ACHN (cell line): ENCODE measurements around the gene SLC25A53.

Experiments used
- DNase-seq: peaks from one replicate; pipeline ENCODE4 v3.0.0-alpha.2; 2015
- in situ Hi-C: cut with HindIII; loops from 2 replicates; pipeline ENCODE4 v1.10.0; 2017; ENCODE audit warnings: low sequenced_read_pairs, low pct_ligation_motif_present, low pct_unique_long_range_greater_than_20kb

The SLC25A53 gene, protein sequence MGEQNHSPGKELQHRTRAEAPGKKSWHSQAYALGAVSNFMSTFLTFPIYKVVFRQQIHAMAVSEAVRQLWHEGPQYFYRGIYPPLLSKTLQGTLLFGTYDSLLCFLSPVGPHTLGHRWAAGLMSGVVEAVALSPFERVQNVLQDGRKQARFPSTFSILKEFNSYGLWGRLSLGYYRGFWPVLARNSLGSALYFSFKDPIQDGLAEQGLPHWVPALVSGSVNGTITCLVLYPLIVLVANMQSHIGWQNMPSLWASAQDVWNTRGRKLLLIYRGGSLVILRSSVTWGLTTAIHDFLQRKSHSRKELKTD

GRCh38 chrX:104156630-104157529, at the start of gene SLC25A53:
Gene SLC25A53, minus strand, starts transcription at chrX:104157009. Its CDS starts 51,752 bp downstream, at chrX:104105257.
- in situ Hi-C loops = no loop called here
- peak; percentile 63 for DNase-seq

GRCh38 chrX:104205548-104205947, 48.7 kb upstream of the SLC25A53 start:
- no peak for DNase-seq
- in situ Hi-C loops = no loop called here

GRCh38 chrX:104195489-104196084, 38.8 kb upstream of the SLC25A53 start:
- DNase-seq = peak; percentile 30
- in situ Hi-C loops = no loop called here

DNA sequence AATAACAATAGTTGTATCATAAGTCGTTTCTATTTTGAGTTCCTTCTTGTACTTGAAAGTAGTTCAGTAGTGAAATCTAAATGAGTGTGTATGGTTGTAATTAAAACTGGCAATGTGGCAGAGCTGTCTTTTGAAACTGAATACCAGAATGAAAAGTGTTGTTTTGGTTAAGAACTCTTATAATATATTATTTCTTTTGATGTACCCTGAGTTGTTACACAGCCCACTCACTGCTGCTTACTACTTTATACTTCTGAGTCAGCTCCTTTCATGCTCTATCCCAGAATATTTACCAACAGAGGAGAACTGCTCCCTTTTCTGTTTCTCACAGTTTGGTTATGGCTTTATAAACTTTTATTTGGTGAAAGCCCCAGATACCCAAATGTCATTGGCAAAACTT, 38.2 kb upstream of the SLC25A53 start:
- DNase-seq = no peak
- in situ Hi-C loops = no loop called here

DNA sequence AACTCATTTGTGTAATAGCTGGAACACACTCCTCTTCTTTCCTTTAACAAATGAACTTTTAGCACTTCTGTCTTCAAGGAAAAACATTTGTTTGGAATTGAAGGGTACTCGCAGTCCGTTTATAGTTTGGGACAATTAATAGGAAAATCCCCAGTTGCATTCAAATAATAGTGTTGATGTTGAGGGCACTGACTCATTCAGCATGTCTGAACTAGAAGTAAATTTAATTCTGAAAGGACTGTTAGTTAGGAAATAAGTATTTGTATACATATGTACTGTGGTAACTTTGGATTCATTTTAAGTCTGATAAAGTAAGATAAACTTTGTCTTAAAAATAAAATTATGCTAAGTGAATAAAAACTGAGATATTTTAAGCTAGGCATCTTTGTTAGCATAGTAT, 36.7 kb upstream of the SLC25A53 start:
- in situ Hi-C loops = no loop called here
- no peak for DNase-seq

GRCh38 chrX:104189837-104190236, 33.0 kb upstream of the SLC25A53 start:
- in situ Hi-C loops = no loop called here
- peak; percentile 5 for DNase-seq

- no peak for DNase-seq
- in situ Hi-C loops = no loop called here
These were observed 31.1 kb upstream of the SLC25A53 start for GRCh38 chrX:104187931-104188330.

GRCh38 chrX:104183685-104184084, 26.9 kb upstream of the SLC25A53 start:
- no peak for DNase-seq
- in situ Hi-C loops = no loop called here

- in situ Hi-C loops = no loop called here
- DNase-seq = no peak
These were observed 17.0 kb upstream of the SLC25A53 start for GRCh38 chrX:104173841-104174240.

DNA sequence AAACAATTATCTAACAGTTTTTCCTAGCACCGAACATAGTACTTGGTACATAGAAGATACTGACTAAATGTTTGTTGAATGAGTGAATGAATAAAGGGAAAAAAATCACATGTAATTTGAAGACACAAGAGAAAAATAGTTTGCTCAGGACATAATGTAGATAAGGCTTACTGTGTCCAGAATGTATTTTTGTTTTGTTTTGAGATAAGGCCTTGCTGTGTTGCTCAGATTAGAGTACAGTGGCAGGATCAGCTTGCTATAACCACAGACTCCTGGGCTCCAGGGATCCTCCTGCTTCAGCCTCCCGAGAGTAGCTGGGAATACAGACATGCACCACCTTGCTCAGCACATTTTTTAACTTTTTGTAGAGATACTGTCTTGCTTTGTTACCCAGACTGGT, 16.0 kb upstream of the SLC25A53 start:
- no peak for DNase-seq
- in situ Hi-C loops = no loop called here

GRCh38 chrX:104172121-104172520, 15.3 kb upstream of the SLC25A53 start:
- peak; percentile 57 for DNase-seq
- in situ Hi-C loops = no loop called here

DNA sequence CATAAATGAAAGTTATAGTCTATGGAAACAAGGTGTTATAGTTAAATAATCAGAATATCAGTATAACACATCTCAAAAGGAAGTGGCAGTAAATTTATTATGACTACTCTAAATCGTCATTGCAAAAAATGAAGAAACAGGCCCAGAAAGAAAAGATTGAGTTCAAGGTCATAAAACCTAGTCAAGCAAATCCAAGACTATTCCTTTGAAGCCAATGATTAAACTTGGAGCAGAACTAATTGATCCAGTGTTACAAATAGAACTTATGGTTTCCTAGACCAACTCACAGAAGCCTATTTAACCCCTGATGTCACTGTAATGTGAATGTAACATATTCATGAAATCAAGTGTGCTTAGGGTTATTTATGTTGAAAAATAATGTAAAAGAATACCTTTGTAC, 11.3 kb upstream of the SLC25A53 start:
- peak; percentile 8 for DNase-seq
- in situ Hi-C loops = no loop called here

DNA sequence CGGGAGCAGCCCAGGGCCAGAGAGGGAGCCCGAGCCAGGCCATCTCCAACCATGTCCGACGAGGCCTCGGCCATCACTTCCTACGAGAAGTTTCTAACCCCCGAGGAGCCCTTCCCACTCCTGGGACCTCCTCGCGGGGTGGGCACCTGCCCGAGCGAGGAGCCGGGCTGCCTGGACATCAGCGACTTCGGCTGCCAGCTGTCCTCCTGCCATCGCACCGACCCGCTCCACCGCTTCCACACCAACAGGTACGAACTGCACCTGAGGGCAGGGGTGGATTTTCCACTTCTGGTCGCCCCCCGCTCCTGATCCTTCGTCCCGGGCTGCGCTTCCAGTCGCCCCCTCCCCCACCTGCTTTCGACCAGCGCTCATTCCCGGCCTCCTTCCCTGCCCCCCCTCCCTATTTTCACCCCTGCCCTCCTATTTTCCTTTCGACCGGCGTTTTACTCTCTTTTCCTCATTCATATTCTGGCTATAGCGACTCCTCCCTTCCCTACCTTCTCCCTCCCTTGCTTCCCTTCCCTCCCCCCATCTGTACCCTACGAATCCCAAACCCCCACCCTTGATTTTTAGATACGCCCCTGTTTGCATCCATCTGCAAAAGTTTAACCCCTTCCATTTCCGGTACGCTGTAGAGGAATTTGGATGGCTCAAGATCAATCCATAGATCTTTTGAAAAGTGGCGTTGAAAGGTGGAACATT, 10.1 kb upstream of the SLC25A53 start:
- in situ Hi-C loops = no loop called here
- DNase-seq = no peak

GRCh38 chrX:104165894-104166734, 9.3 kb upstream of the SLC25A53 start, which contains the start of gene FAM199X:
Gene FAM199X, plus strand, starts transcription at chrX:104166453. Its CDS starts 333 bp downstream, at chrX:104166786.
- peak; percentile 81 for DNase-seq
- in situ Hi-C loops = no loop called here

DNA sequence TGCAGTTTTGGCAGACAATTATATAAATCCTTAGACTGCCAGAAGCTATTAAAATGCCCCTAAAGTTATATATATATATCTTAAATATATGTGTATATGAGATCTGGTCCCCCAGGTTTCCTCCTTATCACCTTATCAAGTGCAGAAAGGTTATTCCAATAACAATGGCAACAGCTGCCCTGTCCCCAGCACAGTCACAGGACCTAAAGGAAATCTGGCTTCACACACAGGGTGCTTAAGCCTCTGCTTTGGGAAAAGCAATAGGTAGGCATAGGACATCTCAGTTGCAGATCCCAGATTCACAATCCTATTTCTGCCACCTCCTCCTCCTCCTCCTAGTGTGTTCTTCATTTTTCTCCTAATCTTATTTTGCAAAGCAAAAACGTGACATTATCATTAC, 5.8 kb downstream of the SLC25A53 start:
- in situ Hi-C loops = no loop called here
- no peak for DNase-seq

DNA sequence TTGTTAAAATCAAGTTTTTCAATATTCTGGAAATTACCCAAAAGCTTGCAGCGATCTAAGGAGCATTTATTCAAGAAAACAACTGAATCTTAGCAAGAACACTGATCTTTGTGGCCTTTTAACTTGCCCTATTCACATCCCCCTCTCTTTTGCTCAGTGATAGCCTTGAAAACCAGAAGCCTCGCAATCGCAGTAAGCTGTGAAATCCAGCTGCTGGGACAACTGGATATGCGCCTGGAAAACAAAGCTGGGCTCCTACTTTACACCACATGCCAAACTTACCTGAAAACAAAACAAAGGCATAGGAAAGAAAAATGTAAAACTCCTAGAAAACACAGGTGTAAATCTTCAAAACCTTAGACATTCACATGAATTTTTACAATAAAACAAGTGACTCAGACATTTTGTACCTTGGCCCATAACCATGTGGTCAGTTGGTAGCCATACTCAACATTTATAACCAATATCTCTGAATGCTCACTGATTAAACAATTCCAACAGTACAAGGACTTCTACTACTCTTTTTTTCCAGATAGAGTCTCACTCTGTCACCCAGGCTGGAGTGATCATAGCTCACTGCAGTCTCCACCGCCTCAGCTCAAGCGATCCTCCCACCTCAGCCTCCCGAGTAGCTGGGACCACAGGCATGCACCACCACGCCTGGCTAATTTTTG, 15.6 kb downstream of the SLC25A53 start:
- DNase-seq = no peak
- in situ Hi-C loops = no loop called here

- in situ Hi-C loops = no loop called here
- peak; percentile 6 for DNase-seq
These were observed 19.3 kb downstream of the SLC25A53 start for GRCh38 chrX:104137496-104137895.
